ENCODE data around the gene LUC7L2. TPM values are rescaled to one million over a fixed set of nuclear protein-coding genes. Genes with fewer than 3 reads are reported as not detected.

The LUC7L2 gene, protein sequence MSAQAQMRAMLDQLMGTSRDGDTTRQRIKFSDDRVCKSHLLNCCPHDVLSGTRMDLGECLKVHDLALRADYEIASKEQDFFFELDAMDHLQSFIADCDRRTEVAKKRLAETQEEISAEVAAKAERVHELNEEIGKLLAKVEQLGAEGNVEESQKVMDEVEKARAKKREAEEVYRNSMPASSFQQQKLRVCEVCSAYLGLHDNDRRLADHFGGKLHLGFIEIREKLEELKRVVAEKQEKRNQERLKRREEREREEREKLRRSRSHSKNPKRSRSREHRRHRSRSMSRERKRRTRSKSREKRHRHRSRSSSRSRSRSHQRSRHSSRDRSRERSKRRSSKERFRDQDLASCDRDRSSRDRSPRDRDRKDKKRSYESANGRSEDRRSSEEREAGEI
- total RNA-seq = 43.5 and 47.7 TPM in 2 replicates

GRCh38 chr7:139359366-139360209 is at the start of gene LUC7L2:
Gene LUC7L2 (plus strand): TSS chr7:139359894. CDS start chr7:139360262, 368 bp downstream.

GRCh38 chr7:139341058-139341775 is 18.5 kb upstream of the LUC7L2 start, which contains the start of gene FMC1:
Gene FMC1 (plus strand): TSS chr7:139341337. CDS start chr7:139341385, 48 bp downstream.

Other genes starting within 250 kb of the LUC7L2 start
- 6.2 and 6.9 TPM in 2 replicates for gene UBN2, start 128.7 kb upstream of the LUC7L2 start, total RNA-seq
- gene FMC1, start 18.6 kb upstream of the LUC7L2 start, total RNA-seq = 3.6 and 4.8 TPM in 2 replicates
- gene KLRG2, start 123.8 kb downstream of the LUC7L2 start, total RNA-seq = 0.03 TPM in 1 of 2 replicates, not detected in the other
- not detected in 2 replicates for gene CLEC2L, start 163.8 kb downstream of the LUC7L2 start, total RNA-seq